Activated CD8-positive, alpha-beta memory T cell treated with anti-CD3 and anti-CD28 coated beads for 24 hours (primary cell): ENCODE data around the gene GLCCI1.
A peak's percentile ranks its signal among the peaks of the same experiment; 100 is the strongest.

Source experiments
- DNase-seq: peaks from one replicate; pipeline ENCODE4 v3.0.0-alpha.2; 2020

GLCCI1 gene

DNA sequence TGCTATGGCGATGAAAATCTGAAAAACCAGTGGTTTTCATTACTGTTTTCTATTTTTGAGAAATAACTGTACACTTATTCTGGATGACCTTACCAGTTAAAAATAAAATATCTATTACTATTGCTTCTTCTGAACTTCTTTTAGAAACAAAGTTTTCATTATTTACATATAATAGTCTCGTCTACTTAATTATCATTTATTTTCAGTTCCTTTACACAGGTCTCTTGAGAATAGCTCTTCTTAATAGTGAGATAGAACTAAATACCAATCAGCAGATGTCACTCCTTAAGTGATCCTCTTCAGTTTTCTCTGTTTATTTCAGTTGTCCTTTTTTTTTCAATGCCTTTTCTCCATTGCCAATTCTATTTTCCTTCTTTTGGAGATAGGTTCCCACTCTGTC lies 4.3 kb upstream of the GLCCI1 start:
- DNase-seq: no peak

DNA sequence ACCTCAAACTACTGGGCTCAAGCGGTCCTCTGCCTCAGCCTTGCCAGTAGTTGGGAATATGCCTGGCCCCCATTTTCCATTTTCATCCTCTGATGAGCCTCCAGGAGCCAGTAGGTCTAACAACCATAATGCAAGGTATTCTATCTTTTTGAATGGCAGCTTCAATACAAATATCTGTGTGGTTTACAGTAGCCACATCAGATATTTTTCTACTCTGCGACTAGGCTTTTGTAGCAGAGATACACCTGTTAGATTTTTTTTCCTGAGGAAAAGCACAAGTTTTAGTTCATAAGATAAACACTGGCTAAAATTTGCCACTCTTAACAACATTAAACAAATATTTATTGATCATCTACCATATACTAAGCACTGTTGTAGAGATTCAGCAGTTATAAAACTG lies 3.9 kb upstream of the GLCCI1 start:
- no peak for DNase-seq

DNA sequence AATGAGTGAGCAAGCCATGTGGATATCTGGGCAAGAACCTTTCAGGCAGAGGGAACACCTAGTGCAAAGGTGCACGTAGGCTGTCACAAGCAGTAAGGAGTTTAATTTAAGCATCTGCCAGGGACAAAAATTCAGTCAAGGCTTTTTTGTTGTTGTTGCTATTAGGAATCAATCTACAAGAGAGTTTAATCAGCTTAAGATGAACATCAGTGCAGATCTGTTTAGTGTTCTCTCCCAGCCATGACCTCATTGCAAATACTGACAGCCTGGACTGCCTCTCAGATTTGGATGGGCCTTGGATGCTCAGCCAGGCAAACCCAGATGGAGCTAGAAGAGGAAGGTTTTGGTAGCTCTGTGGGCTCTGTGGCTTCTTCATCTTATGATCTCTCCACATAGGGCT lies 3.3 kb upstream of the GLCCI1 start:
- DNase-seq: no peak

DNA sequence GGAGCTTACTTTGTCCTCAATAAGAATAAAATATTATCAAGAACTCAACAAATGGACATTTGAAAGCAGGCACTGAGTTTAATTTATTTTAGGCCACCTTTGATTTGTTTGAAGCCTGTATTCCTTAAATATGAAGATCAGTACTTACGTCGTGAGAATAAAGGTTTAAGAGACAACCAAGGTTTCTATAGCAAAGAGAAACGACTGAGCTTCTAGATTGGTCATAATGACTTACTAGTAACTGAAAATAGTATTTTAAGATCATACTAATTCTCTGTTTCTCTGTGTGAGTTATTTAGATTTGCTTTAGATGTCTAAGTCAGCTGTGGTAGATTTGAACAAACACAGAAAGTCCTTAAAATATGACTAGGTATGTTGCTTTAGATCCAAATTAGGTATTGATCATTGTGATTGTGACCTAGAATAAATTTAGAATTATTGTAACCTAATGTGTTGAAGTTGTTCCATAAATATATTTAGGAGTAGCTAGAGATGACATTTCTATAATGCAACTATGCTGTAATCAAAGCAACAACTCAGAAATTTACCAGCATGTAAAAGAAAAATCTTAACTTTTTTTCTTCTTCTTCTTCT lies 2.4 kb upstream of the GLCCI1 start:
- DNase-seq: no peak

DNA sequence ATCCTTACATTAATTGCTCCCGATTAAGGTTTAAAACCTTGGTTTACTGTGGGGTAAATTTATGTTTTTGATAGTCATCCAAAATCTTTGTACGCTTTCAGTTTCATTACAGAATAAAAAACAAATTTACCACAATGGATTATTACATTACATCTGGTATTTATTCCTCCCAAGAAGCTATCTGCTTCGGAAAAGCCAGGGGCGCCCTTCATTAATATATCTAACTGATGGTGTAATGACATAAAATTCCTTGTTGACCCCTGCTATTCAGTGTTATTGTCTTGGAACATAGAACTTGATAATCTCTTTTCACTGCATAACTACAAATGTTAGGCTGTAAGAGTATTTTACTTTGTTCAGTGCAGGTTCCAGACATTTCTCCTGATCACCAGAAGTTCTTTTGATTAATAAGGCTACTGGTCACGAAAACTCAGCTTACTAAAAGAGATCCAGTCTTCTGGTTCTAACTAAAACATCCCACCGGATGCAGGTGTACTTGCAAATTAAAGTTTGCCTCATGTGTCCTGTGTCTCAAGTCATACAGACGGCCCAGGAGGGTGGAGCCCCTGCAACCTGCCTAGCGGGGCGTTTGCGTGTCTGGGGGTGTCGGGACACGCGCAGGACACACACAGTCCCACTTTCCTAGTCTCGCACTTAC lies 581 bp upstream of the GLCCI1 start:
- no peak for DNase-seq

DNA sequence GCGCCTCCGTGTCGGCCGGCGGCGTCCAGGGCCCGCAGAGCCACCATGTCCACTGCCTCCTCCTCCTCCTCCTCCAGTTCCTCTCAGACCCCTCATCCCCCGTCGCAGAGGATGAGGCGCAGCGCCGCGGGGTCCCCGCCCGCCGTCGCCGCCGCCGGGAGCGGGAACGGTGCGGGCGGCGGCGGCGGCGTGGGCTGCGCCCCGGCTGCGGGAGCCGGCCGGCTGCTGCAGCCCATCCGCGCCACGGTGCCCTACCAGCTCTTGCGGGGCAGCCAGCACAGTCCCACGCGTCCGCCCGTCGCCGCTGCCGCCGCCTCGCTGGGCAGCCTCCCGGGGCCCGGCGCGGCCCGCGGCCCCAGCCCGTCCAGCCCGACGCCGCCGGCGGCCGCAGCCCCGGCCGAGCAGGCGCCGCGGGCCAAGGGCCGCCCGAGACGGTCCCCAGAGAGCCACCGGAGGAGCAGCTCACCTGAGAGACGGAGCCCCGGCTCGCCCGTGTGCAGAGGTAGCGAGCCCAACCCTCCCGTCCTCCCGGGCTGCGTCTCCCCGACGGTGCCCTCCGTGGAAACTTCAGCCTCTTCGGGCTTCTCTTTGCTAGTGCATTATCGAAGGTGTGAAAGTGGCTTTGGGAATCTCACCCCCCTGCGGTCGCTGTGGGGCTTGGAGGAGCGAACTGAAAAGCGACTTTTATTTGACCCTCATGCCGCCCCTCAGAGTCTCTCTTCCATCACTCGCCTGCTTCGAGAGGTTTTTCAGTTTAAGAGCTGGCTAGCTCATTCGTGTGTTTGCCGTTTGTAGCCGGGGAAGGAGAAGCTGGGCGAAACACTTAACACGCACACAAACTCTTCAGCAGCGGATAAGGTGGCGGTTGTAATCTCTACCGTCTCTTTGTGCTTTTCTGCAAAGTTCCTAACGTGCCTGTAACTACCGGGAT lies 975 bp downstream of the GLCCI1 start:
- peak; percentile 84 for DNase-seq

DNA sequence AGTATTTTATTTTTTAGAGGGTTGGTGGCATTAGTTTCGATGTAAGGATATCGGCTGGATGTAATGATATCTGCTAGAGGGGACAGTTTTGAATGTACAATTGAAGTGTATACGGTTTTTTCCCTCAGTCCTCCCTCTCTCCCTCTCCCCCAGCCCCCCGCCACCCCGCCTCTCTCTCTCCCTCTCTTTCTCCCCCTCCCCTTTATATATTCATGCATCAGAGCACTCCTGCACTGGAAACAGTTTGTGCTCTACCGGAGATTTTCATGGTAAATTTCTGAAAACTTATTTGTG lies 1.6 kb downstream of the GLCCI1 start:
- DNase-seq: no peak

DNA sequence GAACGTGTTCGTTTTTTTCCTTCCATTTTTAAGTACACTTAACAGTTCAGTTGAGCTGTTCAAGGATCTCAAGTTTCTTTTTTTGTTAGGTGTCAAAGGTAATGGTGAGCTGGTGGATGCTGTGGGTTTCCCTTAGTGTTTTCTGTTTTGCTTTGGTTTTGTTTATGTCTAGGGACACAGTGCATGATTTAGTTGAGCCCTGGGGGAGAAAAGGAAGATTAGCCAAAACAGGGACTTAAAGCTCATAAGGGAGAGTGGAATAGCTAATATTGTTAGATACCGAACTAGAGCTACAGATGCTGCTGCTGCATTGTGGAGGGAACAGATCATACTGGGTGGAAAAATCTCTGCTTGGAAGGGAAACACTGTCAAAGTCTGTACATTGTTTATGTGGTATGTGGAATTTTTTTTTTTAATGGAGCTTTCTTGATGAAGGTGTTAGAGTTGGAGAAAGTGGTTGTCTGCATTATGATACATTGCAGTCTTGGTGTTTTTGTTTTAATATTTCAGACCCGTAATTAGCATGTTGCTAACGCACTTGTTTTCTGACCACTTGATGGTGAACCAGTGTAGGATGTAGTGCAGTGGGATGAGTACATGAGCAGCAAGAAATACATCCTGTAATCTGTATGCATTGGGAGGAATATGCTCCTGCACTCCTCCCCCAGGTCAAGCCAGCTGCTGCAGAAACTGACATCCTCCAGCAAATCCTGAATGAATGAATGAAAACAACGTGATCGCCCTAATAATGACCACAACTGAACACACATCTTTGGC lies 2.1 kb downstream of the GLCCI1 start:
- DNase-seq: no peak

DNA sequence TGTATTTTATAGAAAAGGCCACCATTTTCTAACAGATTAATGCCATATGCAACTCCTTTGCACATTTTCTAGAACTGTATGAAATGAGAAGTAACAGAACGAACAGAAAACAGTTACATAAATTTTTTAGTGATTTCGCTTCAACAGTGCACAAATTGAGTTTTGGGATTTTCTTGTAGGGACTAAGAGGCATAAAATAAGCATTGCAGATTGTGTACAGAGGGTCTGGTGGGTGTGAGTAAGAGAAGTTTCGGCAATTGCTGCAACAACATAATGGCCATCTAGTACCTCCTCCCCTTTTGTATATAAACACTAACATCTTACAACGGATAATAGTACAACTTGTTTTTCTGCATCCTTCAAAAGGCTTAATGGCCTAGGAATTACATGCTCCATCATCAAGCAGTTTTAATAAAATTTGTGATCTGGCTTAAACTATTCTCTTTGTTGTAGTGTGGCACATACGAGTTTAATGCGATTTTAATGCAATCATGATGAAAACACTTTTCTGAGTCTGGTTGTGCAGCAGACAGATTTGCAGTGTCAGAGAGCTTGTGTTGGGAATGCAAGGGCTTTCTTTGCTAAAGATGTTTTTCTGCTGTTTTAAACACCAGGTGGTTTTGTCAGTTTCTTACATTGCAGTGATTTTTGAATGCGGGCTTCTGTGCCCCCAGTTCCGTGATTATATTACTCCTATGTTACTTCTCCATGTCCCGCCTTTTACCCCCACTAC lies 2.9 kb downstream of the GLCCI1 start:
- DNase-seq: no peak

DNA sequence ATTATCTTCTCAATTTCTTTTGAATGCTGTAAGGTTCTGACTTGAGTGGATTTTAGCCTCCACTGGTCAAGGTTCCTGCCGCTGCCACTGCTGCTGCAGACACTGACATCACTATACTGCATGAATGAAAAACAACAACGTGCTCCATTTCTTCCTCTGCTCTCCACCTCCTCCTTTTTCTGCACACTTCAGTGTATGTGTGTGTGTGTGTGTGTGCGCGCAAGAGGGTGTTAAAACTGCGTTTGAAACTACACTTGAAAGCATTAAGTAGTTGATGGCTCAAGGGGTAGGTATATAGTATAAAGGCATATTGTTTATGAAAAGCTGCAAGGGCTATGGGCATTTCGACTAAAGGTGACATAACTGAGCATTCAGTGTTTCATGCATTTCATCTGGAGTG lies 3.5 kb downstream of the GLCCI1 start:
- DNase-seq: no peak

GRCh38 chr7:7972922-7973594 lies 4.5 kb downstream of the GLCCI1 start:
- DNase-seq: no peak

DNA sequence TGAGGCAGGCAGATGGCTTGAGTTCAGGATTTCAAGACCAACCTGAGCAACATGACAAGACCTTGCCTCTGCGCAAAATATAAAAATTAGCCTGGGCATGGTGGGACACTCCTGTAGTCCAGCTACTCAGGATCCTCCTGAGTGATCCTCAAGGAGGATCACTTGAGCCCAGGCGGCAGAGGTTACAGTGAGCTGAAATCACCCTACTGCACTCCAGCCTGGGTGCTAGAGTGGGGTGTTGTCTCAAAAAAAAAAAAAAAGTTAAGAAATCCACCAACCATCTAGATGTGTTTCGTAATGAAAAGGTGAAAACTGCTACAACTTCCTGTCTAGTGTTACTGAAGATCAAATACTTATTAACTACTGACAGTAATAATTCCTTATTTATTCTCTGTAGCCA lies 8.1 kb downstream of the GLCCI1 start:
- DNase-seq: no peak

GRCh38 chr7:7977774-7978173 lies 9.2 kb downstream of the GLCCI1 start:
- DNase-seq: no peak

GRCh38 chr7:7978860-7979259 lies 10.3 kb downstream of the GLCCI1 start:
- DNase-seq: no peak

- no peak for DNase-seq
Measured at GRCh38 chr7:7979558-7979957, 11.0 kb downstream of the GLCCI1 start.

- DNase-seq: no peak
Measured at GRCh38 chr7:7980134-7980533, 11.5 kb downstream of the GLCCI1 start.

GRCh38 chr7:7982904-7983303 lies 14.3 kb downstream of the GLCCI1 start:
- DNase-seq: no peak

DNA sequence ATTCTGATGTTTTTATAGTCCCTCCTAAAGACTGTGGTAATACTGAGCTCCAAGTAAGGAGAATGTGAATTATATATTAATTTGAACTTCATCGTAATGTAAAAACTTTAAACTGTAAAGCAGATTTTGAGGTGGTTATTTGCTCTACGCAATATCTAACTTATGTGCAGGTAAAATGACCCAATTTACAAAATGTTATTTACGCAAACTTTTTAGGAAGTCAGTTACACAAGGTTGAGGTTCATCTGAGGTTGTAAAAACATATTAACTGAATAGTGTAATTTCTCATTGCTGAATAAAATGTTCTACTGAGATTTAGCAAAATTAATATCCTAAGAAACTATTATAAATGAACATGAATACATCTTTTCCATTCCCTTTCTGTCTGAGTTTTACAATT lies 15.8 kb downstream of the GLCCI1 start:
- DNase-seq: no peak

- DNase-seq: no peak
Measured at GRCh38 chr7:7988706-7989105, 20.1 kb downstream of the GLCCI1 start.

DNA sequence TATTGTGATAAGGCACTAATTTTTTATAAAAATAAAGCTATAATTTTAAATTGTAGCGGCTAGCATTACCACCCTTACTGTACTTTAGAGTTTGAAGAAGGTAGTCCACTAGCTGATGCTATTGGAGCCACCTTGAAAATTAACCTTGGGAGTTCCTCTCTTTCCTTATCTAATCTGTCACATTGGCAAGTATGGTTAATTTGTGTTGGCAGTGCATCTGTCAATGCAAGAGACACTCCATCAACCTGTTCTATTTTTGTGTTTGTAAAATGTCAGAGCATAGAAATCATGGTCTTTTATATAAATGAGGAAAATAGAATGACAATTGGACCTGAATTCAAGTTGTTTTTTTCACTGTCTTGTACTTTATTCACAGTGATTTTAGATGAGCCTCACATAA lies 20.5 kb downstream of the GLCCI1 start:
- no peak for DNase-seq

- no peak for DNase-seq
Measured at GRCh38 chr7:7989616-7990440, 21.2 kb downstream of the GLCCI1 start.
